WTC11 (cell line): ENCODE data around the gene PARD3B. TPM values are rescaled to one million over a fixed set of nuclear protein-coding genes. Genes with fewer than 3 reads are reported as not detected.

Experiments
- ATAC-seq: fragments of 200-7000 bp; cut with Tn5 transposase; 2 replicates; pipeline ENCODE4 v1.10.0; 2021; ENCODE audit warnings: mild to moderate bottlenecking, moderate library complexity
- CTCF ChIA-PET: fragments of 300-600 bp; sonication (Branson Sonifier 250); formaldehyde crosslinking; loops from one replicate; lab custom pipeline; 2021; ENCODE audit warnings: antibody characterized with exemption; lab: Charles Lee
- POLR2A ChIA-PET: fragments of 350-600 bp; sonication (Branson Sonifier 250); formaldehyde crosslinking; loops from one replicate; lab custom pipeline; 2021; ENCODE audit warnings: antibody characterized with exemption; lab: Charles Lee
- DNase-seq: peaks from one replicate; pipeline ENCODE4 v3.0.0; 2021; ENCODE audit warnings: low spot score
- H3K27ac Mint-ChIP-seq: 2 replicates; pipeline ENCODE4 v1.8.0; 2021; ENCODE audit warnings: mixed read lengths
- H3K27me3 Mint-ChIP-seq: 2 replicates; pipeline ENCODE4 v1.8.0; 2021; ENCODE audit warnings: low read depth, mild to moderate bottlenecking, moderate library complexity, mixed read lengths
- H3K36me3 Mint-ChIP-seq: 2 replicates; pipeline ENCODE4 v1.8.0; 2021; ENCODE audit warnings: mixed read lengths
- H3K4me1 Mint-ChIP-seq: 2 replicates; pipeline ENCODE4 v1.8.0; 2022; ENCODE audit warnings: mixed read lengths
- H3K4me3 Mint-ChIP-seq: 2 replicates; pipeline ENCODE4 v1.8.0; 2021; ENCODE audit warnings: mild to moderate bottlenecking, moderate library complexity, mixed read lengths
- H3K9me3 Mint-ChIP-seq: 2 replicates; pipeline ENCODE4 v1.8.0; 2021; ENCODE audit warnings: mixed read lengths
- ETV6 ChIP-seq: sonication (generic); formaldehyde crosslinking; IDR thresholded peaks from 2 replicates; pipeline ENCODE4 v1.8.1; 2022; ENCODE audit warnings: mild to moderate bottlenecking, missing genetic modification reagents
- IRF2 ChIP-seq: sonication (generic); formaldehyde crosslinking; IDR thresholded peaks from 2 replicates; pipeline ENCODE4 v1.8.0; 2022; ENCODE audit warnings: low read depth, missing genetic modification reagents, borderline replicate concordance
- JUN ChIP-seq: sonication (generic); formaldehyde crosslinking; IDR thresholded peaks from 2 replicates; pipeline ENCODE4 v1.8.0; 2023; ENCODE audit warnings: mild to moderate bottlenecking, missing genetic modification reagents
- NFATC4 ChIP-seq: fragments of 250-450 bp; sonication (Bioruptor Pico); IDR thresholded peaks from 2 replicates; pipeline ENCODE4 v1.9.0; 2021; ENCODE audit warnings: mild to moderate bottlenecking
- NFYB ChIP-seq: sonication (generic); formaldehyde crosslinking; conservative IDR thresholded peaks from 2 replicates; pipeline ENCODE4 v1.8.0; 2022; ENCODE audit warnings: low read depth, missing genetic modification reagents
- SMAD4 ChIP-seq: sonication (generic); formaldehyde crosslinking; IDR thresholded peaks from 2 replicates; pipeline ENCODE4 v1.8.0; 2022; ENCODE audit warnings: mild to moderate bottlenecking, missing genetic modification reagents
- SOX15 ChIP-seq: fragments of 250-450 bp; sonication (Bioruptor Pico); IDR thresholded peaks from 2 replicates; pipeline ENCODE4 v1.9.0; 2021; ENCODE audit warnings: mild to moderate bottlenecking
- ZNF138 ChIP-seq: sonication (generic); formaldehyde crosslinking; conservative IDR thresholded peaks from 2 replicates; pipeline ENCODE4 v1.8.1; 2022; ENCODE audit warnings: mild to moderate bottlenecking, moderate library complexity, missing genetic modification reagents
- ZNF423 ChIP-seq: fragments of 250-450 bp; sonication (Bioruptor Pico); IDR thresholded peaks from 2 replicates; pipeline ENCODE4 v2.1.2; 2022; ENCODE audit warnings: mild to moderate bottlenecking, moderate library complexity
- total RNA-seq: library from RNA; stranded (reverse); gene quantifications from 3 replicates; pipeline ENCODE4 v1.2.3, GENCODE V29; 2021
- TF ChIP-seq, protein P1 (sequence below): sonication (generic); formaldehyde crosslinking; IDR thresholded peaks from 2 replicates; pipeline ENCODE4 v1.8.0; 2023; ENCODE audit warnings: missing genetic modification reagents, mild to moderate bottlenecking, borderline replicate concordance
- TF ChIP-seq, protein P2 (sequence below): sonication (generic); formaldehyde crosslinking; IDR thresholded peaks from 2 replicates; pipeline ENCODE4 v1.8.1; 2022; ENCODE audit warnings: mild to moderate bottlenecking, missing genetic modification reagents, moderate library complexity, borderline replicate concordance
- TF ChIP-seq, protein P3 (sequence below): sonication (generic); formaldehyde crosslinking; IDR thresholded peaks from 2 replicates; pipeline ENCODE4 v1.8.0; 2022; ENCODE audit warnings: mild to moderate bottlenecking, missing genetic modification reagents
- TF ChIP-seq, protein P4 (sequence below): sonication (generic); formaldehyde crosslinking; IDR thresholded peaks from 2 replicates; pipeline ENCODE4 v1.8.1; 2023; ENCODE audit warnings: mild to moderate bottlenecking, missing genetic modification reagents, moderate library complexity
- TF ChIP-seq, protein P5 (sequence below): fragments of 250-450 bp; sonication (Bioruptor Pico); IDR thresholded peaks from 2 replicates; pipeline ENCODE4 v1.9.0; 2021; ENCODE audit warnings: moderate library complexity, mild to moderate bottlenecking, inconsistent platforms, borderline replicate concordance
- TF ChIP-seq, protein P6 (sequence below): sonication (generic); formaldehyde crosslinking; IDR thresholded peaks from 2 replicates; pipeline ENCODE4 v1.8.0; 2023; ENCODE audit warnings: mild to moderate bottlenecking, missing genetic modification reagents
- TF ChIP-seq, protein P7 (sequence below): fragments of 250-450 bp; sonication (Bioruptor Pico); IDR thresholded peaks from 2 replicates; pipeline ENCODE4 v1.9.0; 2021; ENCODE audit warnings: mild to moderate bottlenecking, borderline replicate concordance

The PARD3B gene
- total RNA-seq, 1 experiment from 2014 or later, result 5.6 TPM

DNA sequence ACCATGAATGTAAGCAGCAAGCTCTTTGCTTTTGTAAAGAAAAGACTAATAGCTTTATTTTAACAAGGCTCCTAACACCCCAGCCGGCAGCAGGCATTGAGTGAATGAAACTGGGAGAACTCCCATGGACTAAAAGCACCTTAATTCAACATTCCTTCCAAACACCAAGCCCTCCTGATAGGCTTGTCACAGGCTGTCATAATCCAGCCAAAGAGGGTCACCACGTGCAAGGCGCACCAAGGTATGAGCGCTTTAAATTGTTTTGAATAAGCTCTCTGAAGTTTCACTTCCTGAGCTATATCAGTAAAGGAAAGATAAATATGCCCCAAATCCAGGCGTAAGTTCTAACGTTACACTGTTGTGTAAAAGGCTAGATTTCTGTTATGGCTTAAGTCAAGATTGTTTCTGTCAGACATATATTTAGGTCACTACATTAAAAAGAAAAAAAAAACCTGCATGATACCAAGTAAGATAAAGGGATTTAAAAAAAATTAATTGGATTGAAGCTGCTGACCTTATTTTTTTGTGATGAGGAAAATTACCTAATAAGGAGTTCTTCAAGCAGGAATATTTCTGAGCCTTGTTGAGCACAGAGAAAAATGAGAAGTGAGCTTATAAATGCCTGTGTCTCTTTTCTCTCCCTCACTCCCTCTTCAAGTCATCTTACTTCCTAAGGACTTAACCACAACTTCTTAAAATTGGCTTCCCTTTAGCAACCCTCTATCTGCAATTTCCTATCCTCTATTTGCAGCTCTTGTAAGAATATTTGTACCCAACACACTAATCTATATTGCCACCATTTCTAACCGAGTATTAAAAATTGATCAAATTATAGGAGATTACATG, 1000.9 kb downstream of the PARD3B start:
- Mint-ChIP-seq H3K4me3 (no peak overlapping the region), H3K4me1 (peaks cover 9% of the 10 kb centered on the region), H3K27me3 (no peaks in the 10 kb centered on the region), H3K9me3 (no peaks in the 10 kb centered on the region), H3K27ac (no peak overlapping the region), H3K36me3 (no peaks in the 10 kb centered on the region)
- TF ChIP-seq, protein P1, sequence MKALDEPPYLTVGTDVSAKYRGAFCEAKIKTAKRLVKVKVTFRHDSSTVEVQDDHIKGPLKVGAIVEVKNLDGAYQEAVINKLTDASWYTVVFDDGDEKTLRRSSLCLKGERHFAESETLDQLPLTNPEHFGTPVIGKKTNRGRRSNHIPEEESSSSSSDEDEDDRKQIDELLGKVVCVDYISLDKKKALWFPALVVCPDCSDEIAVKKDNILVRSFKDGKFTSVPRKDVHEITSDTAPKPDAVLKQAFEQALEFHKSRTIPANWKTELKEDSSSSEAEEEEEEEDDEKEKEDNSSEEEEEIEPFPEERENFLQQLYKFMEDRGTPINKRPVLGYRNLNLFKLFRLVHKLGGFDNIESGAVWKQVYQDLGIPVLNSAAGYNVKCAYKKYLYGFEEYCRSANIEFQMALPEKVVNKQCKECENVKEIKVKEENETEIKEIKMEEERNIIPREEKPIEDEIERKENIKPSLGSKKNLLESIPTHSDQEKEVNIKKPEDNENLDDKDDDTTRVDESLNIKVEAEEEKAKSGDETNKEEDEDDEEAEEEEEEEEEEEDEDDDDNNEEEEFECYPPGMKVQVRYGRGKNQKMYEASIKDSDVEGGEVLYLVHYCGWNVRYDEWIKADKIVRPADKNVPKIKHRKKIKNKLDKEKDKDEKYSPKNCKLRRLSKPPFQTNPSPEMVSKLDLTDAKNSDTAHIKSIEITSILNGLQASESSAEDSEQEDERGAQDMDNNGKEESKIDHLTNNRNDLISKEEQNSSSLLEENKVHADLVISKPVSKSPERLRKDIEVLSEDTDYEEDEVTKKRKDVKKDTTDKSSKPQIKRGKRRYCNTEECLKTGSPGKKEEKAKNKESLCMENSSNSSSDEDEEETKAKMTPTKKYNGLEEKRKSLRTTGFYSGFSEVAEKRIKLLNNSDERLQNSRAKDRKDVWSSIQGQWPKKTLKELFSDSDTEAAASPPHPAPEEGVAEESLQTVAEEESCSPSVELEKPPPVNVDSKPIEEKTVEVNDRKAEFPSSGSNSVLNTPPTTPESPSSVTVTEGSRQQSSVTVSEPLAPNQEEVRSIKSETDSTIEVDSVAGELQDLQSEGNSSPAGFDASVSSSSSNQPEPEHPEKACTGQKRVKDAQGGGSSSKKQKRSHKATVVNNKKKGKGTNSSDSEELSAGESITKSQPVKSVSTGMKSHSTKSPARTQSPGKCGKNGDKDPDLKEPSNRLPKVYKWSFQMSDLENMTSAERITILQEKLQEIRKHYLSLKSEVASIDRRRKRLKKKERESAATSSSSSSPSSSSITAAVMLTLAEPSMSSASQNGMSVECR, result no peak
- TF ChIP-seq ZNF138 (CRISPR knock-in tag) (no peak), NFYB (CRISPR knock-in tag) (no peak), ZNF423 (no peak), ETV6 (CRISPR knock-in tag) (no peak)
- TF ChIP-seq, protein P2, sequence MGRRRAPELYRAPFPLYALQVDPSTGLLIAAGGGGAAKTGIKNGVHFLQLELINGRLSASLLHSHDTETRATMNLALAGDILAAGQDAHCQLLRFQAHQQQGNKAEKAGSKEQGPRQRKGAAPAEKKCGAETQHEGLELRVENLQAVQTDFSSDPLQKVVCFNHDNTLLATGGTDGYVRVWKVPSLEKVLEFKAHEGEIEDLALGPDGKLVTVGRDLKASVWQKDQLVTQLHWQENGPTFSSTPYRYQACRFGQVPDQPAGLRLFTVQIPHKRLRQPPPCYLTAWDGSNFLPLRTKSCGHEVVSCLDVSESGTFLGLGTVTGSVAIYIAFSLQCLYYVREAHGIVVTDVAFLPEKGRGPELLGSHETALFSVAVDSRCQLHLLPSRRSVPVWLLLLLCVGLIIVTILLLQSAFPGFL, result no peak
- DNase-seq (no peak), ATAC-seq (peak; percentile 60)
- ChIA-PET CTCF (interaction anchor here (0.5 to 1.2 kb wide), 2 partner anchors 185 to 222 kb away, joined by 3 read pairs; no protein-coding TSS in a partner anchor), POLR2A (no interaction called here)

DNA sequence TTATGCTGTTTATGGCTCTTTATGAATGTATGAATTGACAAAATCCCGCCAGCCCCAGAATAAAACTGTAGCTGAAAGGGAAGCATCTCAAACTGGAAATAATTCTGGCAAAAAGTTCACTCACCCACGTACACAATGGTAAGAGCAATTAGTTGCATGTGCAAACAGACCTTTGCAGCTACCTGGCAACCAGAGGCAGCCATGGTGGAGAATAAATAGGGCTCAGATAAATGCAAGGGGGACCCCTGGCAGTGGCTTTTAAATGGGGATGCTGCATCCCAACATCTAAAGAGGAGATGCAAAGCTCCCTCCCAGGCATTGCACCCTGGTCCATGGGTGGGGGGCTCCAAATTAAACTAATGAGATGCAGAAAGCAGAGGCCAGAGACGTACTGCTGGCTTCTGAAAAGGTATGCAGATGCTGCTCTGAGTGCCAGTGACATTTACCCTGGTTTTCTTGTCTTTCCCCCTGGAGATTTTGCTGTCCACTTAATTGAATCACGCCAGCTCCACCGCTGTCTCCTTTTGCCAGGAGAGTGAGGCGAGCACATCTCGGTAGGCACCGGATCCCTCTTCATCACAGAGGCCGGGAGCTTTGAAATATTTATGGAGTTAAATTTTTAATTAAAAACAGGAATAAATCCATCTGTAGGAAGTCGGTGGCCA, 1010.4 kb downstream of the PARD3B start:
- no peaks in the 10 kb centered on the region for H3K9me3 Mint-ChIP-seq
- TF ChIP-seq SMAD4, result no peak
- TF ChIP-seq, protein P3, sequence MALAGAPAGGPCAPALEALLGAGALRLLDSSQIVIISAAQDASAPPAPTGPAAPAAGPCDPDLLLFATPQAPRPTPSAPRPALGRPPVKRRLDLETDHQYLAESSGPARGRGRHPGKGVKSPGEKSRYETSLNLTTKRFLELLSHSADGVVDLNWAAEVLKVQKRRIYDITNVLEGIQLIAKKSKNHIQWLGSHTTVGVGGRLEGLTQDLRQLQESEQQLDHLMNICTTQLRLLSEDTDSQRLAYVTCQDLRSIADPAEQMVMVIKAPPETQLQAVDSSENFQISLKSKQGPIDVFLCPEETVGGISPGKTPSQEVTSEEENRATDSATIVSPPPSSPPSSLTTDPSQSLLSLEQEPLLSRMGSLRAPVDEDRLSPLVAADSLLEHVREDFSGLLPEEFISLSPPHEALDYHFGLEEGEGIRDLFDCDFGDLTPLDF (CRISPR knock-in tag), result no peak
- TF ChIP-seq, protein P4, sequence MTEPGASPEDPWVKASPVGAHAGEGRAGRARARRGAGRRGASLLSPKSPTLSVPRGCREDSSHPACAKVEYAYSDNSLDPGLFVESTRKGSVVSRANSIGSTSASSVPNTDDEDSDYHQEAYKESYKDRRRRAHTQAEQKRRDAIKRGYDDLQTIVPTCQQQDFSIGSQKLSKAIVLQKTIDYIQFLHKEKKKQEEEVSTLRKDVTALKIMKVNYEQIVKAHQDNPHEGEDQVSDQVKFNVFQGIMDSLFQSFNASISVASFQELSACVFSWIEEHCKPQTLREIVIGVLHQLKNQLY (CRISPR knock-in tag), result no peak
- no peak for TF ChIP-seq NFATC4 (CRISPR knock-in tag)
- no peak for TF ChIP-seq IRF2 (CRISPR knock-in tag)
- no peak for TF ChIP-seq SOX15 (CRISPR knock-in tag)
- TF ChIP-seq NFYB (CRISPR knock-in tag), result no peak
- TF ChIP-seq, protein P5, sequence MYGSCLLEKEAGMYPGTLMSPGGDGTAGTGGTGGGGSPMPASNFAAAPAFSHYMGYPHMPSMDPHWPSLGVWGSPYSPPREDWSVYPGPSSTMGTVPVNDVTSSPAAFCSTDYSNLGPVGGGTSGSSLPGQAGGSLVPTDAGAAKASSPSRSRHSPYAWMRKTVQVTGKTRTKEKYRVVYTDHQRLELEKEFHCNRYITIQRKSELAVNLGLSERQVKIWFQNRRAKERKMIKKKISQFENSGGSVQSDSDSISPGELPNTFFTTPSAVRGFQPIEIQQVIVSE, result no peak
- TF ChIP-seq, protein P6, sequence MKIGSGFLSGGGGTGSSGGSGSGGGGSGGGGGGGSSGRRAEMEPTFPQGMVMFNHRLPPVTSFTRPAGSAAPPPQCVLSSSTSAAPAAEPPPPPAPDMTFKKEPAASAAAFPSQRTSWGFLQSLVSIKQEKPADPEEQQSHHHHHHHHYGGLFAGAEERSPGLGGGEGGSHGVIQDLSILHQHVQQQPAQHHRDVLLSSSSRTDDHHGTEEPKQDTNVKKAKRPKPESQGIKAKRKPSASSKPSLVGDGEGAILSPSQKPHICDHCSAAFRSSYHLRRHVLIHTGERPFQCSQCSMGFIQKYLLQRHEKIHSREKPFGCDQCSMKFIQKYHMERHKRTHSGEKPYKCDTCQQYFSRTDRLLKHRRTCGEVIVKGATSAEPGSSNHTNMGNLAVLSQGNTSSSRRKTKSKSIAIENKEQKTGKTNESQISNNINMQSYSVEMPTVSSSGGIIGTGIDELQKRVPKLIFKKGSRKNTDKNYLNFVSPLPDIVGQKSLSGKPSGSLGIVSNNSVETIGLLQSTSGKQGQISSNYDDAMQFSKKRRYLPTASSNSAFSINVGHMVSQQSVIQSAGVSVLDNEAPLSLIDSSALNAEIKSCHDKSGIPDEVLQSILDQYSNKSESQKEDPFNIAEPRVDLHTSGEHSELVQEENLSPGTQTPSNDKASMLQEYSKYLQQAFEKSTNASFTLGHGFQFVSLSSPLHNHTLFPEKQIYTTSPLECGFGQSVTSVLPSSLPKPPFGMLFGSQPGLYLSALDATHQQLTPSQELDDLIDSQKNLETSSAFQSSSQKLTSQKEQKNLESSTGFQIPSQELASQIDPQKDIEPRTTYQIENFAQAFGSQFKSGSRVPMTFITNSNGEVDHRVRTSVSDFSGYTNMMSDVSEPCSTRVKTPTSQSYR (CRISPR knock-in tag), result no peak
- TF ChIP-seq JUN (CRISPR knock-in tag), result no peak
- TF ChIP-seq, protein P7, sequence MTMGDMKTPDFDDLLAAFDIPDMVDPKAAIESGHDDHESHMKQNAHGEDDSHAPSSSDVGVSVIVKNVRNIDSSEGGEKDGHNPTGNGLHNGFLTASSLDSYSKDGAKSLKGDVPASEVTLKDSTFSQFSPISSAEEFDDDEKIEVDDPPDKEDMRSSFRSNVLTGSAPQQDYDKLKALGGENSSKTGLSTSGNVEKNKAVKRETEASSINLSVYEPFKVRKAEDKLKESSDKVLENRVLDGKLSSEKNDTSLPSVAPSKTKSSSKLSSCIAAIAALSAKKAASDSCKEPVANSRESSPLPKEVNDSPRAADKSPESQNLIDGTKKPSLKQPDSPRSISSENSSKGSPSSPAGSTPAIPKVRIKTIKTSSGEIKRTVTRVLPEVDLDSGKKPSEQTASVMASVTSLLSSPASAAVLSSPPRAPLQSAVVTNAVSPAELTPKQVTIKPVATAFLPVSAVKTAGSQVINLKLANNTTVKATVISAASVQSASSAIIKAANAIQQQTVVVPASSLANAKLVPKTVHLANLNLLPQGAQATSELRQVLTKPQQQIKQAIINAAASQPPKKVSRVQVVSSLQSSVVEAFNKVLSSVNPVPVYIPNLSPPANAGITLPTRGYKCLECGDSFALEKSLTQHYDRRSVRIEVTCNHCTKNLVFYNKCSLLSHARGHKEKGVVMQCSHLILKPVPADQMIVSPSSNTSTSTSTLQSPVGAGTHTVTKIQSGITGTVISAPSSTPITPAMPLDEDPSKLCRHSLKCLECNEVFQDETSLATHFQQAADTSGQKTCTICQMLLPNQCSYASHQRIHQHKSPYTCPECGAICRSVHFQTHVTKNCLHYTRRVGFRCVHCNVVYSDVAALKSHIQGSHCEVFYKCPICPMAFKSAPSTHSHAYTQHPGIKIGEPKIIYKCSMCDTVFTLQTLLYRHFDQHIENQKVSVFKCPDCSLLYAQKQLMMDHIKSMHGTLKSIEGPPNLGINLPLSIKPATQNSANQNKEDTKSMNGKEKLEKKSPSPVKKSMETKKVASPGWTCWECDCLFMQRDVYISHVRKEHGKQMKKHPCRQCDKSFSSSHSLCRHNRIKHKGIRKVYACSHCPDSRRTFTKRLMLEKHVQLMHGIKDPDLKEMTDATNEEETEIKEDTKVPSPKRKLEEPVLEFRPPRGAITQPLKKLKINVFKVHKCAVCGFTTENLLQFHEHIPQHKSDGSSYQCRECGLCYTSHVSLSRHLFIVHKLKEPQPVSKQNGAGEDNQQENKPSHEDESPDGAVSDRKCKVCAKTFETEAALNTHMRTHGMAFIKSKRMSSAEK (CRISPR knock-in tag), result no peak

More for the DNA sequence above, 1010.4 kb downstream of the PARD3B start:
- POLR2A ChIA-PET, result no interaction called here
- Mint-ChIP-seq H3K36me3 (no peaks in the 10 kb centered on the region), H3K27ac (no peak overlapping the region), H3K27me3 (no peaks in the 10 kb centered on the region), H3K4me1 (peaks cover 22% of the 10 kb centered on the region), H3K4me3 (no peak overlapping the region)
- no peak for DNase-seq
- CTCF ChIA-PET, result no interaction called here
- no peak; the same call in 1 of the 2 replicates for ATAC-seq
